BLaER1 treated with 17β-estradiol and CSF1 and Interleukin-3, amounts not matched to agents 10 nM and 100 nM (cell line): Measurements from ENCODE around the gene FHIP1B.
A peak's percentile ranks its signal among the peaks of the same experiment; 100 is the strongest.

Source experiments
- H3K27ac ChIP-seq, 11 experiments: shearing (Covaris generic); formaldehyde crosslinking; 2 replicates each; pipeline ENCODE4 v1.8.1; 2022
- H3K27me3 ChIP-seq, 11 experiments: shearing (Covaris generic); formaldehyde crosslinking; 2 replicates each; pipeline ENCODE4 v1.8.1; 2022
- H3K36me3 ChIP-seq, 11 experiments: shearing (Covaris generic); formaldehyde crosslinking; 2 replicates each; pipeline ENCODE4 v1.8.1; 2022
- H3K4me1 ChIP-seq, 10 experiments: shearing (Covaris generic); formaldehyde crosslinking; 2 replicates each; pipeline ENCODE4 v1.8.1; 2022
- H3K4me2 ChIP-seq, 11 experiments: shearing (Covaris generic); formaldehyde crosslinking; 2 replicates each; pipeline ENCODE4 v1.8.1; 2022
- H3K4me3 ChIP-seq, 10 experiments: shearing (Covaris generic); formaldehyde crosslinking; 2 replicates each; pipeline ENCODE4 v1.8.1; 2022
- H3K9ac ChIP-seq, 11 experiments: shearing (Covaris generic); formaldehyde crosslinking; 2 replicates each; pipeline ENCODE4 v1.8.1; 2022
- H3K9me3 ChIP-seq, 11 experiments: shearing (Covaris generic); formaldehyde crosslinking; replicated peaks in 1 of 11; 2 replicates each; pipeline ENCODE4 v1.8.1; 2022
- H4K20me1 ChIP-seq, 11 experiments: shearing (Covaris generic); formaldehyde crosslinking; 2 replicates each; pipeline ENCODE4 v1.8.1; 2022
- Cebpa-rat ChIP-seq, 11 experiments: shearing (Covaris generic); IDR thresholded peaks; 2 replicates each; pipeline ENCODE4 v1.8.1; 2022

The FHIP1B gene

GRCh38 chr11:6229911-6230310, 4.5 kb downstream of the FHIP1B start:
- TF ChIP-seq Cebpa-rat (IDR thresholded peaks at IDR 0.05): no peak
- no peak overlapping the region for H3K27ac ChIP-seq
- H3K9ac ChIP-seq: no peak overlapping the region
- peaks cover 0 to 68% (median 14%) of the 10 kb centered on the region in 11 experiments; a peak in 8 of 22 replicates for H4K20me1 ChIP-seq
- H3K36me3 ChIP-seq: peaks cover 0 to 18% (median 5%) of the 10 kb centered on the region in 11 experiments; a peak in 4 of 22 replicates
- no peak overlapping the region for H3K4me3 ChIP-seq
- H3K9me3 ChIP-seq: no peaks in the 10 kb centered on the region
- H3K4me2 ChIP-seq: peak overlapping the region in 2 of 11 experiments; percentile 6 to 39; a peak in 3 of 22 replicates
- no peaks in the 10 kb centered on the region for H3K27me3 ChIP-seq
- peaks cover 20 to 49% (median 21%) of the 10 kb centered on the region in 10 experiments for H3K4me1 ChIP-seq

DNA sequence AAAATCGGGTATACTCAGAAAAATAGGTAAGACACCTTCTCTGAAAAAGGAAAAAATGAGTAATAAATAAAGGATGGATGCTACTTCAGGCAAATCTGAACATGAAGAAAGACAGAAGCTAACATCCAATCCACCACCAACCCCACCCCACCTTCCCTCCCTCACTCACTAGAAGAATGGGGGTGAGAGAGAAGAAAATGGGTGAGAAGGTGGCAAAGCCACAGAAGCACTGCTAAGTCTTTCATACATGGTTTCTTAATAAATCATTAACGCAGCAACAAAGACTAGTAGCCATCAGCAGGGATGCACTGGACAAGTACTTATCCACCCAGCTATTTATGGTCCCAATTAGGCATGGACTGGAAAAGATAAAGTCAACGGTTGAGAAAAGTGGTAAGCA, 5.9 kb downstream of the FHIP1B start:
- Histone ChIP-seq H3K27me3 (no peaks in the 10 kb centered on the region), H3K36me3 (peaks cover 10 to 29% (median 18%) of the 10 kb centered on the region in 11 experiments), H3K9me3 (no peaks in the 10 kb centered on the region), H4K20me1 (peaks cover 0 to 74% (median 17%) of the 10 kb centered on the region in 11 experiments; a peak in 10 of 22 replicates), H3K9ac (no peak overlapping the region), H3K4me2 (no peak overlapping the region), H3K27ac (no peak overlapping the region), H3K4me1 (peaks cover 14 to 46% (median 15%) of the 10 kb centered on the region in 10 experiments), H3K4me3 (no peak overlapping the region)
- TF ChIP-seq Cebpa-rat (IDR thresholded peaks at IDR 0.05): no peak

DNA sequence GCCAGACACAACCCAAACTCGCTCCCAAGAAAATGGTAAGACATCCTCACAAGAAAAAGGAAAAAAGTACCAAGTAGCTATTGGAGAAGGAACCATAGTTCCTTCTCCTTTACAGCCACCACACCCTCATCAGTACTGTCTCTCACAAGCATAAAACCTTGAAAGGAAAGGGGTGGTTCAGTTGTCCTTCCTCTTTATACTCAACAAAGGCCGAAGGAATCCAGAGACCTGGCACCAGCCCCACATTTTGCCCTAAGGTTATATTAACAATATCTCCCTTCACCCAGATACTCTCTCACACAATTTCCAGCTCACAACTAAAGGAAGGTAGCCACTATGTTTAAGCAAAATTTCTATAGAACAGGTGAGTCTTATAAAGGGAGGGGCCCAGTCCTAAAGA, 8.5 kb downstream of the FHIP1B start:
- Histone ChIP-seq H3K27me3 (no peaks in the 10 kb centered on the region), H3K4me2 (peak overlapping the region in 9 of 11 experiments; percentile 4 to 57 (median 31); a peak in 12 of 22 replicates), H3K9ac (no peak overlapping the region), H4K20me1 (peaks cover 0 to 64% (median 17%) of the 10 kb centered on the region in 11 experiments; a peak in 10 of 22 replicates), H3K4me3 (no peak overlapping the region), H3K27ac (no peak overlapping the region), H3K36me3 (peaks cover 36 to 55% (median 43%) of the 10 kb centered on the region in 11 experiments), H3K9me3 (no peaks in the 10 kb centered on the region), H3K4me1 (peaks cover 7 to 43% (median 9%) of the 10 kb centered on the region in 10 experiments; a peak in 17 of 20 replicates)
- no peak for TF ChIP-seq Cebpa-rat (IDR thresholded peaks at IDR 0.05)

DNA sequence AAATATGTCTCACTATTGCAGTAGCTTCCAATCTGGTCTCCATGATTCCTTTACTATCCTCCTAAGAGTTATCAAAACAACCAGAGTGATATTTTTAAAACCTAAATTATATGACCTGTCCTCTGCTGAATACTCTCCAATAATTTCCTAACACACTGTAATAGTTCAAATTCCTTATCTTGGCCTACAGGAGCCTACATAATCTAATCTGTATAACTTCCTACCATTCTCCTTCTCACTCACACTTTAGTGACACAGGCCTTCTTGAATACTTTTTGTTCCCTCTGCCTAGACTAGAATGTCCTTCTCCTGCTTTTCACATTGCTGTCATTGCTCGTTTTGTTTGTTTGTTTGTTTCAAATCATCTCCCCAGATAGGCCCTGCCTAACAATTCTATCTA, 9.4 kb downstream of the FHIP1B start:
- H3K27ac ChIP-seq: no peak overlapping the region
- H3K27me3 ChIP-seq: no peaks in the 10 kb centered on the region
- peaks cover 0 to 55% (median 10%) of the 10 kb centered on the region in 11 experiments; a peak in 10 of 22 replicates for H4K20me1 ChIP-seq
- no peak overlapping the region for H3K4me3 ChIP-seq
- H3K9ac ChIP-seq: no peak overlapping the region
- peaks cover 44 to 60% (median 52%) of the 10 kb centered on the region in 11 experiments for H3K36me3 ChIP-seq
- H3K9me3 ChIP-seq: no peaks in the 10 kb centered on the region
- H3K4me1 ChIP-seq: peaks cover 7 to 43% (median 12%) of the 10 kb centered on the region in 10 experiments; a peak in 17 of 20 replicates
- no peak for TF ChIP-seq Cebpa-rat (IDR thresholded peaks at IDR 0.05)
- H3K4me2 ChIP-seq: peak overlapping the region in 2 of 11 experiments; percentile 42 to 57; a peak in 1 of 22 replicates

GRCh38 chr11:6224421-6224820, 10.0 kb downstream of the FHIP1B start:
- Histone ChIP-seq H3K27me3 (no peaks in the 10 kb centered on the region), H3K4me2 (no peak overlapping the region), H3K9ac (no peak overlapping the region), H3K4me1 (peaks cover 9 to 43% (median 18%) of the 10 kb centered on the region in 10 experiments; a peak in 19 of 20 replicates), H3K27ac (no peak overlapping the region), H3K36me3 (peaks cover 49 to 62% (median 58%) of the 10 kb centered on the region in 11 experiments), H4K20me1 (peaks cover 0 to 49% (median 10%) of the 10 kb centered on the region in 11 experiments; a peak in 10 of 22 replicates), H3K4me3 (no peak overlapping the region), H3K9me3 (no peaks in the 10 kb centered on the region)
- no peak for TF ChIP-seq Cebpa-rat (IDR thresholded peaks at IDR 0.05)

DNA sequence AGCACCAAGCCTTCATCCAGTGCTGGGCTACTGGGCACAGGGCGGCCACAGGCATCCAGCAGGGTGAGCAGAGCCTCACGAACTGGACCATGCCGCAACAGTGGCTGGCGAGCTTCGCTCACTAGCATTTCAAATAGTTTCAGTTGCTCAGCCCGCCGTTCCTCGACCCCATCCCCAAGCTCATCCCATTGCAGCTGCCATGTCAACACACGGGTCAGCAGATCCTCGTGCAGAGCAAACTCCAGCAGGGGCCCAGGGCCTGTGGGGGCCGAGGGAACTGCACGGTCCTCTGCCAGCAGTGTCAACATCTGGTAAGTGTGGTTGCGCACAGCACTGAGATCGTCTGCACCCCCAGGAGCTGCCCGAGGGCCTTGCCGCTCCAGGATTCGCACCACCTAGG, 10.6 kb downstream of the FHIP1B start:
- Histone ChIP-seq H3K36me3 (peaks cover 52 to 67% (median 63%) of the 10 kb centered on the region in 11 experiments), H3K9me3 (no peaks in the 10 kb centered on the region), H3K4me1 (peaks cover 12 to 48% (median 21%) of the 10 kb centered on the region in 10 experiments; a peak in 19 of 20 replicates), H4K20me1 (peaks cover 0 to 44% (median 10%) of the 10 kb centered on the region in 11 experiments; a peak in 10 of 22 replicates), H3K27ac (no peak overlapping the region), H3K9ac (no peak overlapping the region), H3K4me3 (no peak overlapping the region), H3K4me2 (no peak overlapping the region), H3K27me3 (no peaks in the 10 kb centered on the region)
- no peak for TF ChIP-seq Cebpa-rat (IDR thresholded peaks at IDR 0.05)

GRCh38 chr11:6219359-6219758, 15.1 kb downstream of the FHIP1B start:
- H3K4me1 ChIP-seq: peaks cover 5 to 37% (median 12%) of the 10 kb centered on the region in 10 experiments; a peak in 17 of 20 replicates
- peak overlapping the region in 1 of 11 experiments; percentile 23; a peak in 1 of 22 replicates for H3K27ac ChIP-seq
- peaks cover 90 to 100% (median 98%) of the 10 kb centered on the region in 11 experiments for H3K36me3 ChIP-seq
- H4K20me1 ChIP-seq: peaks cover 0 to 9% (median 0%) of the 10 kb centered on the region in 11 experiments; a peak in 5 of 22 replicates
- H3K9me3 ChIP-seq: no peaks in the 10 kb centered on the region
- no peak overlapping the region for H3K9ac ChIP-seq
- no peaks in the 10 kb centered on the region for H3K27me3 ChIP-seq
- no peak for TF ChIP-seq Cebpa-rat (IDR thresholded peaks at IDR 0.05)
- H3K4me3 ChIP-seq: no peak overlapping the region
- peak overlapping the region in 9 of 11 experiments; percentile 2 to 64 (median 49); a peak in 16 of 22 replicates for H3K4me2 ChIP-seq

DNA sequence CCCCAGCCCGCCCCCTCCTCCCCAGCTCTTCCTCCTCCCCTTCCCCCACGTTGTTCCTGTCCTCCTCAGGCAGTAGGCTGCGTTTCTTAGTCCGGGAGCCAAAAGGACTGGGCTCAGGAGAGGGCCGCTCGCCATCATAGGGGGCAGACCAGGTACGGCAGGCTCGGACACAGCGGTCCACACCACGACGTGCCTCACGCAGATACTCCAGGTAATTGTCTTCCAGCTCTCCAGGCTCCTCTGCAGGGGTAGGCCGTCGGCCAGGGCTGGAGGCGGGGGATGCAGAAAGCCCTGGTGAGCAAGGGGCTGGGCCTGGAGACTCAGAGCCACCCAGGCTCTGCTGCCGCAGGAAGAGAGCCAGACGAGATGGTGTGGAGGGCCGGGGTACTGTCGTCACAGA, 16.7 kb downstream of the FHIP1B start:
- no peaks in the 10 kb centered on the region for H4K20me1 ChIP-seq
- no peaks in the 10 kb centered on the region for H3K9me3 ChIP-seq
- H3K4me3 ChIP-seq: no peak overlapping the region
- peaks cover 87 to 99% (median 98%) of the 10 kb centered on the region in 11 experiments for H3K36me3 ChIP-seq
- TF ChIP-seq Cebpa-rat (IDR thresholded peaks at IDR 0.05): no peak
- no peak overlapping the region for H3K4me2 ChIP-seq
- H3K4me1 ChIP-seq: peaks cover 5 to 53% (median 13%) of the 10 kb centered on the region in 10 experiments; a peak in 17 of 20 replicates
- no peaks in the 10 kb centered on the region for H3K27me3 ChIP-seq
- H3K27ac ChIP-seq: no peak overlapping the region
- no peak overlapping the region for H3K9ac ChIP-seq

GRCh38 chr11:6216501-6216900, 17.9 kb downstream of the FHIP1B start:
- Histone ChIP-seq H4K20me1 (no peaks in the 10 kb centered on the region), H3K9ac (no peak overlapping the region), H3K4me2 (no peak overlapping the region), H3K27me3 (no peaks in the 10 kb centered on the region), H3K4me3 (no peak overlapping the region), H3K36me3 (peaks cover 81 to 99% (median 97%) of the 10 kb centered on the region in 11 experiments), H3K9me3 (no peaks in the 10 kb centered on the region), H3K27ac (no peak overlapping the region), H3K4me1 (peaks cover 5 to 58% (median 22%) of the 10 kb centered on the region in 10 experiments; a peak in 17 of 20 replicates)
- TF ChIP-seq Cebpa-rat (IDR thresholded peaks at IDR 0.05): no peak
